Neural crest cell (in vitro differentiated cells): Measurements from ENCODE around the gene SNTN. TPM values are rescaled to one million over a fixed set of nuclear protein-coding genes. Genes with fewer than 3 reads are reported as not detected.

ENCODE experiments used
- DNase-seq: peaks from one replicate; pipeline ENCODE4 v3.0.0; 2021; ENCODE audit warnings: low read depth, mixed read lengths, low spot score
- H3K27ac Mint-ChIP-seq: one replicate; pipeline ENCODE4 v1.8.0; 2021; ENCODE audit warnings: mild to moderate bottlenecking, mixed read lengths; ENCODE audit not compliant: unreplicated experiment
- H3K27me3 Mint-ChIP-seq: 2 replicates; pipeline ENCODE4 v1.8.0; 2021; ENCODE audit warnings: low read depth, mild to moderate bottlenecking, mixed read lengths
- H3K36me3 Mint-ChIP-seq: 2 replicates; pipeline ENCODE4 v1.8.0; 2021; ENCODE audit warnings: low read depth, mild to moderate bottlenecking, mixed read lengths
- H3K4me1 Mint-ChIP-seq: 2 replicates; pipeline ENCODE4 v1.8.0; 2021; ENCODE audit warnings: mixed read lengths
- H3K4me3 Mint-ChIP-seq: one replicate; pipeline ENCODE4 v1.8.0; 2021; ENCODE audit warnings: mild to moderate bottlenecking, mixed read lengths
- H3K9me3 Mint-ChIP-seq: 2 replicates; pipeline ENCODE4 v1.8.0; 2021; ENCODE audit warnings: mixed read lengths
- total RNA-seq: library from RNA; stranded (reverse); gene quantifications from 2 replicates; pipeline ENCODE4 v1.2.1, GENCODE V29; 2021
- TF ChIP-seq, protein P1 (sequence below): fragments of 200-600 bp; sonication (generic); conservative IDR thresholded peaks from 2 replicates; pipeline ENCODE4 v1.5.0; 2021; ENCODE audit warnings: antibody characterized with exemption, mild to moderate bottlenecking

The SNTN gene
- total RNA-seq, 1 donor from 2014 or later: not detected

DNA sequence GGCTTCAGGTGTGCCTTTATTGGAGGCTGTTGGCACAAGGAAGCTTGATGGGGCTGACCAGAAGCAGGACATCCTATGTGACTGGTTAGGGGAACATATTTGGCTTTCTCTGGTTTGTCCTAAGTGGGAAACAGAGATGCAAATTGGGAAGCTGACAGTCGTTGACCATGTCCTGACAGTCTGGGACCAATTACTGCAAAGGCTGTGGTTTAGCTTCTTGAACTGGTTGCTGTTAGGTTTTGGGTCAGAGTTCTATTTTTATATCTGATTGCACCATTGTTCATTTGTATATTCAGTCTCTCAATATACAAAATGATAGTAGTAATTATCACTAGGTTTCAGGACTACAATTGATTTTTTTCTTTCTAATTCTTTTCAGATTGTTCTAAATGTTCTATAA, 36.8 kb downstream of the SNTN start:
- H3K27me3 Mint-ChIP-seq: no peaks in the 10 kb centered on the region
- no peak overlapping the region for H3K27ac Mint-ChIP-seq
- H3K9me3 Mint-ChIP-seq: peaks cover 17% of the 10 kb centered on the region
- no peak for DNase-seq
- H3K4me1 Mint-ChIP-seq: peaks cover 30% of the 10 kb centered on the region
- H3K4me3 Mint-ChIP-seq: no peak overlapping the region
- TF ChIP-seq, protein P1, sequence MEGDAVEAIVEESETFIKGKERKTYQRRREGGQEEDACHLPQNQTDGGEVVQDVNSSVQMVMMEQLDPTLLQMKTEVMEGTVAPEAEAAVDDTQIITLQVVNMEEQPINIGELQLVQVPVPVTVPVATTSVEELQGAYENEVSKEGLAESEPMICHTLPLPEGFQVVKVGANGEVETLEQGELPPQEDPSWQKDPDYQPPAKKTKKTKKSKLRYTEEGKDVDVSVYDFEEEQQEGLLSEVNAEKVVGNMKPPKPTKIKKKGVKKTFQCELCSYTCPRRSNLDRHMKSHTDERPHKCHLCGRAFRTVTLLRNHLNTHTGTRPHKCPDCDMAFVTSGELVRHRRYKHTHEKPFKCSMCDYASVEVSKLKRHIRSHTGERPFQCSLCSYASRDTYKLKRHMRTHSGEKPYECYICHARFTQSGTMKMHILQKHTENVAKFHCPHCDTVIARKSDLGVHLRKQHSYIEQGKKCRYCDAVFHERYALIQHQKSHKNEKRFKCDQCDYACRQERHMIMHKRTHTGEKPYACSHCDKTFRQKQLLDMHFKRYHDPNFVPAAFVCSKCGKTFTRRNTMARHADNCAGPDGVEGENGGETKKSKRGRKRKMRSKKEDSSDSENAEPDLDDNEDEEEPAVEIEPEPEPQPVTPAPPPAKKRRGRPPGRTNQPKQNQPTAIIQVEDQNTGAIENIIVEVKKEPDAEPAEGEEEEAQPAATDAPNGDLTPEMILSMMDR: no peak
- H3K36me3 Mint-ChIP-seq: peaks cover 18% of the 10 kb centered on the region

DNA sequence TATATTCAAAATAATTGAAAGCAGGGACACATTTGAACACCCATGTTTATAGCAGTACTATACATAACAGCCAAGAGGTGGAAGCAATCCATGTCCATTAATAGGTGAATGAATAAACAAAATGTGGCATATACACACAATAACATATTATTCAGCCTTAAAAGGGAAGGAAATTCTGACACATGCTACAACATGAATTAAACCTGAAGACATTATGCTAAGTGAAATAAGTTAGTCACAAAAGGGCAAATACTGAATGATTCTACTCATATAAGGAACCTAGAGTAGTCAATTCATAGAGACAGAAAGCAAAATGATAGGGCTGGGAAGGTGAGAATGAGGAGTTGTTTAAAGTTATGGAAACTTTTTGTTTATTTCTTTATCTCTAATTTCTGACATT, 40.9 kb downstream of the SNTN start:
- TF ChIP-seq, protein P1: no peak
- Mint-ChIP-seq H3K27me3 (peaks cover 2% of the 10 kb centered on the region), H3K27ac (no peak overlapping the region), H3K36me3 (peaks cover 16% of the 10 kb centered on the region), H3K4me3 (no peak overlapping the region), H3K4me1 (peaks cover 12% of the 10 kb centered on the region), H3K9me3 (peaks cover 17% of the 10 kb centered on the region)
- no peak for DNase-seq

DNA sequence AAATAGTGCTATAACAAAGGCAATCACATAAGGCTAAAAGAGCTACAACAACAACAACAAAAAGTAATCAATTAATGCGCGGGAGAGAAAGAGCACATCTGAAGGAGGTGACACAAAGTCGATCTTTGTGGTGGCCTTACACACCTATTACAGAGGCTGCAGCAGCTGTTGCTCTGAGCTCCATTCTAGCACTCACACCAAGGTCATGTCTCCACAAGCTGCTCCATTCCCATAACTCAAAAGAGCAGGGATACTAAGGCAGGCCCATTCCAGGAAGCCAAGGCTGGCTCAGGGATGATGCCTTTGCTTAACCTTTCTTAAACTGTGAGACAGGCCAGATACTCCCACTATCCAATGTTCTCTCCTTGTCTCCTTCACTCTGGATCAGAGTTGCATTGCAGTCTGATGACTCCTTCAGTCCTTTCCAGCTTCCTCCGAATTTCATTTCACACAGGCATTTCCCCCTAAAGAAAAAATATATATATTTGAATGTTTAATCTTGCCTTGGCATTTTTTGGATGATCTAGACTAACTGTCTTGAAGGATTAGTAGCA, 52.7 kb downstream of the SNTN start:
- Mint-ChIP-seq H3K9me3 (peaks cover 5% of the 10 kb centered on the region), H3K27ac (no peak overlapping the region), H3K27me3 (no peaks in the 10 kb centered on the region), H3K4me3 (no peak overlapping the region), H3K4me1 (no peaks in the 10 kb centered on the region), H3K36me3 (no peaks in the 10 kb centered on the region)
- no peak for DNase-seq
- TF ChIP-seq, protein P1: no peak

DNA sequence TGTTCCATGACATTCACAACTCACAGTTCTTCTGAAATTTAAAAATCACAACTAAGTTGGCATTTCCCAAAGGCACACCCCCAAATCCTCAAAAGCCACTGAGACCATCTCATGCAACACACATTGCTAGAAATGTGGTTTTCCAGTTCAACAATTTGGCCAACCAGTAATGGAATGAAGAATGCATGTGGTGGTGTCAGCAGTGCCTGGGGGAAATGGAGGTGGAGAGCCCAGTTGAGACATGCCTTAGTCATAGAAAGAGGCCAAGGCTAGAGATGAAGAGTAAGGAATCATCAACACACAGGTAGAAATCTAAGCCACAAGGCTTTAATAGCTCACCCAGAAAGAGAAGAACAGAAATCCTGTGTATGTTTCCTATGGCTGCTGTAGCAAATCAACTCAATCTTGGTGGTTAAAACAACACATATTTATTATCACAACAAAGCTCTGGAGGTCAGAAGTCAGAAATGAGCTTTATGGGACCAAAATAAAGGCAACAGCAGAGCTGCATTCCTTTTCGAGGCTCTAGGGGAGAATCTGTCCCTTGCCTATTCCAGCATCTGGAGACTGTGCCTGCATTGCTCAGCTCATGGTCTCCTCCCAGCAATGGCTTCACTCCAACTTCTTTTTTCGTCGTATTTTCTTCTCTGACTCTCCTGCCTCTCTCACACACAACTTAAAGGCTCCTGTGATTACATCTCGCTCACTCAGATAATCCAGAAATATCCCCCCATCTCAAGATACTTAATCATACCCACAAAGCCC, 54.0 kb downstream of the SNTN start:
- DNase-seq: no peak
- Mint-ChIP-seq H3K9me3 (no peaks in the 10 kb centered on the region), H3K4me3 (no peak overlapping the region), H3K27me3 (no peaks in the 10 kb centered on the region), H3K27ac (no peak overlapping the region), H3K4me1 (no peaks in the 10 kb centered on the region), H3K36me3 (no peaks in the 10 kb centered on the region)
- TF ChIP-seq, protein P1: no peak

DNA sequence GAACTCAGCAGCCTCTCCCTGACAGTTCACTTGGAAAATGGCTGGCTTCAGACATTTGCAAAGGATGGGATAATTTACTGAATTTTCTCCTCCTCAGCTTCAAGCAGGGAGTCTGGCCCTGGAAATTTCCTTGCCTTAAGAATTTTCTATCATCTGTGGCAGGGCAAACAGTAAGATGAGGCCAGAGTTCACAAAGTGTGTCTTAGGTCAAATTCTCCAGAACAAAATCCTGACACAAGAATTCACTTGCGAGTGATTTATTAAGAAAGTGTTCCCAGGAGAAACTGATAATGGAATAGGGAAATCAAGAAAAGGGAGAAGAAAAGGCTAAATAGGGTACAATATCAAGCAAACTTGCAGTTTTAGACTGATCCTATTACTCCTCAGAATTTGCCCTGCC, 55.3 kb downstream of the SNTN start:
- Mint-ChIP-seq H3K36me3 (no peaks in the 10 kb centered on the region), H3K9me3 (no peaks in the 10 kb centered on the region), H3K4me1 (no peaks in the 10 kb centered on the region), H3K4me3 (no peak overlapping the region), H3K27me3 (no peaks in the 10 kb centered on the region), H3K27ac (no peak overlapping the region)
- TF ChIP-seq, protein P1: no peak
- no peak for DNase-seq
